B cell (primary cell): ENCODE results near the gene SEC14L5. TPM values are rescaled to one million over a fixed set of nuclear protein-coding genes. Genes with fewer than 3 reads are reported as not detected.

ENCODE experiments used
- ATAC-seq: fragments of 200-7000 bp; cut with Tn5 transposase; one replicate; pipeline ENCODE4 v1.10.0; 2021; ENCODE audit warnings: low read depth, mild to moderate bottlenecking, moderate number of reproducible peaks, moderate library complexity
- CTCF ChIA-PET: fragments of 350-600 bp; sonication (Branson Sonifier 250); formaldehyde crosslinking; loops from one replicate; lab custom pipeline; 2021; ENCODE audit warnings: antibody characterized with exemption, inconsistent platforms; lab: Charles Lee
- POLR2A ChIA-PET: fragments of 350-600 bp; sonication (Branson Sonifier 250); formaldehyde crosslinking; loops from one replicate; lab custom pipeline; 2021; ENCODE audit warnings: antibody characterized with exemption; lab: Charles Lee
- DNase-seq: peaks from one replicate; pipeline ENCODE4 v3.0.0; 2013
- H2AFZ ChIP-seq: 2 replicates; pipeline ENCODE4 v1.6.1; 2012; ENCODE audit warnings: mild to moderate bottlenecking, low read depth, low read length; ENCODE audit not compliant: insufficient read depth, poor library complexity, severe bottlenecking
- H3K27ac ChIP-seq, 2 donors: 1 replicate in 1 of 2; 2 replicates in 1 of 2; pipeline ENCODE4 v1.5.1; 2012 to 2013; ENCODE audit warnings: low read length in 2 of 2, mild to moderate bottlenecking in 2 of 2, moderate library complexity in 1 of 2
- H3K27me3 ChIP-seq, 4 experiments: fragments of 200-600 bp in 1 of 4; sonication (generic) in 1 of 4; replicated peaks in 1 of 4; 1 replicate in 2 of 4; 2 replicates in 2 of 4; pipeline versions ENCODE4 v1.6.1 to v1.7.0; 2013 to 2016; ENCODE audit warnings: low read length in 3 of 4, mild to moderate bottlenecking in 2 of 4, mixed read lengths in 1 of 4, moderate library complexity in 1 of 4; ENCODE audit not compliant: insufficient read depth in 4 of 4, control insufficient read depth in 3 of 4; ENCODE audit errors: control extremely low read depth in 1 of 4
- H3K36me3 ChIP-seq, 2 experiments: replicated peaks in 1 of 2; 1 replicate in 1 of 2; 2 replicates in 1 of 2; pipeline versions ENCODE4 v1.6.1 to v1.7.1; 2013; ENCODE audit warnings: low read length in 1 of 2; ENCODE audit not compliant: insufficient read depth in 2 of 2, control insufficient read depth in 1 of 2; ENCODE audit errors: control extremely low read depth in 1 of 2, extremely low read depth in 1 of 2
- H3K4me1 ChIP-seq, 2 donors: fragments of 200-600 bp in 1 of 2; sonication (generic) in 1 of 2; 1 replicate in 1 of 2; 2 replicates in 1 of 2; pipeline versions ENCODE4 v1.5.1 to v1.6.1; 2013 to 2017; ENCODE audit warnings: low read length in 2 of 2; ENCODE audit not compliant: control insufficient read depth in 2 of 2, insufficient read depth in 2 of 2
- H3K4me2 ChIP-seq: replicated peaks from 2 replicates; pipeline ENCODE3; 2012; ENCODE audit warnings: mild to moderate bottlenecking, low read depth, low read length; ENCODE audit not compliant: poor library complexity, severe bottlenecking
- H3K4me3 ChIP-seq, 5 experiments: fragments of 200-600 bp in 1 of 5; sonication (generic) in 1 of 5; 1 replicate in 3 of 5; 2 replicates in 2 of 5; pipeline versions ENCODE4 v1.5.1 to v1.7.0; 2011 to 2016; ENCODE audit warnings: low read length in 4 of 5, mild to moderate bottlenecking in 4 of 5, low read depth in 2 of 5, control low read depth in 1 of 5, moderate library complexity in 1 of 5; ENCODE audit not compliant: insufficient read depth in 1 of 5; ENCODE audit errors: control extremely low read depth in 1 of 5, extremely low read depth in 1 of 5
- H3K79me2 ChIP-seq: fragments of 200-600 bp; sonication (generic); one replicate; pipeline ENCODE4 v1.6.0; 2016; ENCODE audit warnings: low read length; ENCODE audit not compliant: control insufficient read depth, insufficient read depth
- H3K9ac ChIP-seq: fragments of 200-600 bp; sonication (generic); 2 replicates; pipeline ENCODE4 v1.6.1; 2017; ENCODE audit warnings: mild to moderate bottlenecking, low read length, moderate library complexity
- H3K9me3 ChIP-seq, 3 donors: one replicate each; pipeline versions ENCODE4 v1.6.1 to v1.7.1; 2013; ENCODE audit warnings: low read length in 2 of 3; ENCODE audit not compliant: control insufficient read depth in 2 of 3, insufficient read depth in 1 of 3; ENCODE audit errors: control extremely low read depth in 1 of 3
- H4K20me1 ChIP-seq: 2 replicates; pipeline ENCODE4 v1.6.0; 2012; ENCODE audit warnings: mild to moderate bottlenecking, low read length; ENCODE audit not compliant: insufficient read depth, control insufficient read depth, poor library complexity, severe bottlenecking
- H3K27ac Mint-ChIP-seq: one replicate; pipeline ENCODE4 v1.8.0; 2021; ENCODE audit warnings: mixed read lengths
- H3K27me3 Mint-ChIP-seq: one replicate; pipeline ENCODE4 v1.8.0; 2021; ENCODE audit warnings: mixed read lengths
- H3K4me1 Mint-ChIP-seq: one replicate; pipeline ENCODE4 v1.8.0; 2021; ENCODE audit warnings: mixed read lengths
- H3K4me3 Mint-ChIP-seq: one replicate; pipeline ENCODE4 v1.8.0; 2021; ENCODE audit warnings: mixed read lengths
- H3K9me3 Mint-ChIP-seq: one replicate; pipeline ENCODE4 v1.8.0; 2022; ENCODE audit warnings: mixed read lengths; ENCODE audit not compliant: insufficient read depth
- CTCF ChIP-seq: fragments of 200-600 bp; IDR thresholded peaks from one replicate; pipeline ENCODE4 v1.8.0; 2022; ENCODE audit warnings: antibody characterized with exemption, mild to moderate bottlenecking
- EZH2 ChIP-seq: IDR thresholded peaks from 2 replicates; pipeline ENCODE4 v1.6.1; 2012; ENCODE audit warnings: borderline replicate concordance, low read depth, mild to moderate bottlenecking, moderate library complexity, low read length; ENCODE audit not compliant: insufficient read depth, poor library complexity, severe bottlenecking
- WGBS: methylation state at CpG from one replicate; pipeline ENCODE4 v1.1.5; 2013; ENCODE audit warnings: missing lambda C conversion rate; ENCODE audit not compliant: insufficient coverage; 5-methylcytosine and 5-hydroxymethylcytosine counted together
- intact Hi-C: fragments of 100-400 bp; cut with micrococcal nuclease; formaldehyde crosslinking; loops from one replicate; pipeline ENCODE4 v1.10.0; 2022
- polyA plus RNA-seq: library from polyadenylated mRNA; depleted of rRNA; stranded (reverse); fragments of >200 nt; gene quantifications from 2 replicates; pipeline ENCODE4 v1.2.3, GENCODE V29; 2012
- total RNA-seq, 2 donors: library from RNA; stranded (reverse); fragments of 120-200 nt in 1 of 2; gene quantifications; 1 replicate in 1 of 2; 2 replicates in 1 of 2; pipeline versions ENCODE4 v1.2.3 to v1.2.4, GENCODE V29; 2013 to 2022

Gene SEC14L5
- total and polyA plus RNA-seq, 2 donors (not counting 1 experiment from before 2014, with no cell fraction given) = not detected

GRCh38 chr16:5010576-5011329, 52.6 kb downstream of the SEC14L5 start:
- intact Hi-C loops = no loop called here
- POLR2A ChIA-PET = no interaction called here
- H3K4me2 ChIP-seq = no peak overlapping the region
- Mint-ChIP-seq H3K27me3 (peaks cover 24% of the 10 kb centered on the region), H3K9me3 (no peaks in the 10 kb centered on the region), H3K4me3 (no peak overlapping the region), H3K27ac (no peak overlapping the region), H3K4me1 (no peaks in the 10 kb centered on the region)
- no peaks in the 10 kb centered on the region for H3K4me1 ChIP-seq
- no peaks in the 10 kb centered on the region for H3K27me3 ChIP-seq
- H3K79me2 ChIP-seq = no peaks in the 10 kb centered on the region
- H2AFZ ChIP-seq = no peak overlapping the region
- no peak overlapping the region for H3K27ac ChIP-seq
- 60% methylated on average over 14 of the region's 15 CpGs for WGBS
- TF ChIP-seq CTCF (no peak), EZH2 (no peak)
- H3K36me3 ChIP-seq = no peaks in the 10 kb centered on the region
- CTCF ChIA-PET = no interaction called here
- ATAC-seq (no peak), DNase-seq (no peak)
- H4K20me1 ChIP-seq = no peaks in the 10 kb centered on the region
- no peak overlapping the region for H3K4me3 ChIP-seq
- H3K9ac ChIP-seq = no peak overlapping the region
- H3K9me3 ChIP-seq = no peaks in the 10 kb centered on the region

- intact Hi-C loops = no loop called here
- H3K27ac Mint-ChIP-seq = no peak overlapping the region
- no peaks in the 10 kb centered on the region for H3K9me3 ChIP-seq
- no peak overlapping the region for H3K9ac ChIP-seq
- no peak overlapping the region for H3K4me2 ChIP-seq
- ATAC-seq (no peak), DNase-seq (no peak)
- 76% methylated on average over 3 of the region's 4 CpGs for WGBS
- no peaks in the 10 kb centered on the region for H3K4me1 ChIP-seq
- H3K4me3 ChIP-seq = no peak overlapping the region
- no peaks in the 10 kb centered on the region for H3K36me3 ChIP-seq
- no peaks in the 10 kb centered on the region for H3K9me3 Mint-ChIP-seq
- peaks cover 24% of the 10 kb centered on the region for H3K27me3 Mint-ChIP-seq
- H3K4me3 Mint-ChIP-seq = no peak overlapping the region
- H3K4me1 Mint-ChIP-seq = no peaks in the 10 kb centered on the region
- TF ChIP-seq CTCF (no peak), EZH2 (no peak)
- POLR2A ChIA-PET = no interaction called here
- no peaks in the 10 kb centered on the region for H3K79me2 ChIP-seq
- H3K27me3 ChIP-seq = no peaks in the 10 kb centered on the region
- no peak overlapping the region for H3K27ac ChIP-seq
- H4K20me1 ChIP-seq = no peaks in the 10 kb centered on the region
- CTCF ChIA-PET = interaction anchor here (0.6 kb wide), 1 partner anchor 810 kb away, joined by 4 read pairs; no protein-coding TSS in a partner anchor
- H2AFZ ChIP-seq = no peak overlapping the region
Observed at GRCh38 chr16:5011637-5012036, 53.5 kb downstream of the SEC14L5 start.
